ENCODE data around the gene NR1D1.

DNA sequence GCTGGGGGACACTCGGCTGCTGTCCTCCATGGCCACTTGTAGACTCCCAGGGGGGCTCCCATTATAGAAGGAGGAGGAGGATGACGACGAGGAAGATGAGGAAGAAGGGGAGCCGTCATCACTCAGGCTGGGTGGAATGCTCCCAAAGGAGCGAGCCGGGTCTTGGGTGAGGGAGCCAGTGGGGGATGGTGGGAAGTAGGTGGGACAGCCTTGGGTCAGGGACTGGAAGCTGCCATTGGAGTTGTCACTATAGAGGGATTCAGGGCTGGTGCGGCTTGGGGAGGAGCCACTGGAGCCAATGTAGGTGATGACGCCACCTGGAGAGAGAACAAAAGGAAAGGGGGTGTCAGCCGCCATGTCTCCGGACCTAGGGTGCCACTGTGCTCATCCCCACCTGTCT lies 3.3 kb downstream of the NR1D1 start:
- TF ChIP-seq CTCF (IDR thresholded peaks at IDR 0.05; ENCODE audit: low read depth, low read length, poor library complexity, severe bottlenecking) (no peak), EZH2phosphoT487 (IDR thresholded peaks at IDR 0.05; ENCODE audit: borderline replicate concordance, low read length) (no peak)

Data from DOHH2 (cell line).